ENCODE data around the gene TAAR1.
"Not testable (repeated sequence)": the region's sequence is repeated elsewhere in the genome, so short reads cannot be mapped to it uniquely, and the experiment has no call there.

Gene TAAR1

GRCh38 chr6:132659082-132659481, at the start of gene TAAR1:
Gene TAAR1 (minus strand): TSS chr6:132659182. CDS start chr6:132646003, 13,179 bp downstream.
- H3K9me3 Mint-ChIP-seq (ENCODE audit: low read depth): no peaks in the 10 kb centered on the region
- no peak within 1 kb of the TSS for H3K27ac Mint-ChIP-seq
- no peaks in the 10 kb centered on the region for H3K36me3 Mint-ChIP-seq
- H3K27me3 Mint-ChIP-seq: no peaks in the 10 kb centered on the region
- peaks cover 3% of the 10 kb centered on the region for H3K4me1 Mint-ChIP-seq (ENCODE audit: low read depth)
- no peak within 1 kb of the TSS for H3K4me3 Mint-ChIP-seq

GRCh38 chr6:132708771-132709170, 49.8 kb upstream of the TAAR1 start:
- Mint-ChIP-seq H3K27ac (no peak overlapping the region), H3K36me3 (no peaks in the 10 kb centered on the region), H3K4me3 (no peak overlapping the region), H3K4me1 (ENCODE audit: low read depth) (no peaks in the 10 kb centered on the region), H3K9me3 (ENCODE audit: low read depth) (peaks cover 19% of the 10 kb centered on the region), H3K27me3 (peaks cover 24% of the 10 kb centered on the region)

- Mint-ChIP-seq H3K27ac (no peak overlapping the region), H3K4me3 (no peak overlapping the region), H3K36me3 (no peaks in the 10 kb centered on the region), H3K27me3 (peaks cover 24% of the 10 kb centered on the region), H3K9me3 (ENCODE audit: low read depth) (peaks cover 24% of the 10 kb centered on the region), H3K4me1 (ENCODE audit: low read depth) (no peaks in the 10 kb centered on the region)
Observed at GRCh38 chr6:132708002-132708401, 49.0 kb upstream of the TAAR1 start.

GRCh38 chr6:132706756-132707155, 47.8 kb upstream of the TAAR1 start:
- not testable (repeated sequence) for H3K27ac Mint-ChIP-seq; H3K4me3 Mint-ChIP-seq; H3K36me3 Mint-ChIP-seq; H3K4me1 Mint-ChIP-seq (ENCODE audit: low read depth)
- Mint-ChIP-seq H3K27me3 (peaks cover 28% of the 10 kb centered on the region), H3K9me3 (ENCODE audit: low read depth) (peaks cover 24% of the 10 kb centered on the region)

- Mint-ChIP-seq H3K4me1 (ENCODE audit: low read depth) (no peaks in the 10 kb centered on the region), H3K27ac (no peak overlapping the region), H3K27me3 (peaks cover 28% of the 10 kb centered on the region), H3K36me3 (no peaks in the 10 kb centered on the region), H3K4me3 (no peak overlapping the region), H3K9me3 (ENCODE audit: low read depth) (peaks cover 24% of the 10 kb centered on the region)
Observed at GRCh38 chr6:132703936-132704335, 45.0 kb upstream of the TAAR1 start.

GRCh38 chr6:132698608-132699007, 39.6 kb upstream of the TAAR1 start:
- Mint-ChIP-seq H3K9me3 (ENCODE audit: low read depth) (peaks cover 19% of the 10 kb centered on the region), H3K4me3 (no peak overlapping the region), H3K36me3 (peaks cover 8% of the 10 kb centered on the region), H3K27ac (no peak overlapping the region), H3K4me1 (ENCODE audit: low read depth) (no peaks in the 10 kb centered on the region), H3K27me3 (peaks cover 12% of the 10 kb centered on the region)

GRCh38 chr6:132695773-132696172, 36.8 kb upstream of the TAAR1 start:
- Mint-ChIP-seq H3K27me3 (peaks cover 9% of the 10 kb centered on the region), H3K4me1 (ENCODE audit: low read depth) (no peaks in the 10 kb centered on the region), H3K4me3 (no peak overlapping the region), H3K36me3 (peaks cover 8% of the 10 kb centered on the region), H3K9me3 (ENCODE audit: low read depth) (peaks cover 15% of the 10 kb centered on the region), H3K27ac (no peak overlapping the region)

- no peak overlapping the region for H3K4me3 Mint-ChIP-seq
- H3K27ac Mint-ChIP-seq: no peak overlapping the region
- peaks cover 8% of the 10 kb centered on the region for H3K36me3 Mint-ChIP-seq
- peaks cover 15% of the 10 kb centered on the region for H3K9me3 Mint-ChIP-seq (ENCODE audit: low read depth)
- no peaks in the 10 kb centered on the region for H3K4me1 Mint-ChIP-seq (ENCODE audit: low read depth)
- H3K27me3 Mint-ChIP-seq: peaks cover 16% of the 10 kb centered on the region
Observed at GRCh38 chr6:132693478-132693877, 34.5 kb upstream of the TAAR1 start.

GRCh38 chr6:132690678-132691077, 31.7 kb upstream of the TAAR1 start:
- Mint-ChIP-seq H3K4me1 (ENCODE audit: low read depth) (no peaks in the 10 kb centered on the region), H3K9me3 (ENCODE audit: low read depth) (peaks cover 1% of the 10 kb centered on the region), H3K36me3 (no peaks in the 10 kb centered on the region), H3K4me3 (no peak overlapping the region), H3K27ac (no peak overlapping the region), H3K27me3 (peaks cover 27% of the 10 kb centered on the region)

GRCh38 chr6:132687306-132687705, 28.3 kb upstream of the TAAR1 start:
- Mint-ChIP-seq H3K27me3 (peaks cover 24% of the 10 kb centered on the region), H3K9me3 (ENCODE audit: low read depth) (no peaks in the 10 kb centered on the region), H3K36me3 (no peaks in the 10 kb centered on the region), H3K4me1 (ENCODE audit: low read depth) (no peaks in the 10 kb centered on the region), H3K4me3 (no peak overlapping the region), H3K27ac (no peak overlapping the region)

GRCh38 chr6:132686531-132686930, 27.5 kb upstream of the TAAR1 start:
- Mint-ChIP-seq H3K4me1 (ENCODE audit: low read depth) (no peaks in the 10 kb centered on the region), H3K27ac (no peak overlapping the region), H3K9me3 (ENCODE audit: low read depth) (no peaks in the 10 kb centered on the region), H3K36me3 (no peaks in the 10 kb centered on the region), H3K4me3 (no peak overlapping the region), H3K27me3 (peaks cover 24% of the 10 kb centered on the region)

GRCh38 chr6:132685009-132685408, 26.0 kb upstream of the TAAR1 start:
- Mint-ChIP-seq H3K27ac (no peak overlapping the region), H3K27me3 (peaks cover 18% of the 10 kb centered on the region), H3K36me3 (no peaks in the 10 kb centered on the region), H3K4me3 (no peak overlapping the region), H3K4me1 (ENCODE audit: low read depth) (no peaks in the 10 kb centered on the region), H3K9me3 (ENCODE audit: low read depth) (no peaks in the 10 kb centered on the region)

GRCh38 chr6:132684272-132684671, 25.3 kb upstream of the TAAR1 start:
- Mint-ChIP-seq H3K9me3 (ENCODE audit: low read depth) (no peaks in the 10 kb centered on the region), H3K27ac (no peak overlapping the region), H3K36me3 (no peaks in the 10 kb centered on the region), H3K4me1 (ENCODE audit: low read depth) (no peaks in the 10 kb centered on the region), H3K4me3 (no peak overlapping the region), H3K27me3 (peaks cover 13% of the 10 kb centered on the region)

- H3K9me3 Mint-ChIP-seq (ENCODE audit: low read depth): no peaks in the 10 kb centered on the region
- H3K27me3 Mint-ChIP-seq: peaks cover 11% of the 10 kb centered on the region
- no peaks in the 10 kb centered on the region for H3K4me1 Mint-ChIP-seq (ENCODE audit: low read depth)
- H3K36me3 Mint-ChIP-seq: no peaks in the 10 kb centered on the region
- H3K27ac Mint-ChIP-seq: no peak overlapping the region
- no peak overlapping the region for H3K4me3 Mint-ChIP-seq
Observed at GRCh38 chr6:132683543-132683942, 24.6 kb upstream of the TAAR1 start.

- not testable (repeated sequence) for H3K36me3 Mint-ChIP-seq; H3K4me3 Mint-ChIP-seq; H3K27me3 Mint-ChIP-seq; H3K27ac Mint-ChIP-seq; H3K9me3 Mint-ChIP-seq (ENCODE audit: low read depth); H3K4me1 Mint-ChIP-seq (ENCODE audit: low read depth)
Observed at GRCh38 chr6:132679094-132679493, 20.1 kb upstream of the TAAR1 start.

GRCh38 chr6:132675749-132676148, 16.8 kb upstream of the TAAR1 start:
- Mint-ChIP-seq H3K4me1 (ENCODE audit: low read depth) (no peaks in the 10 kb centered on the region), H3K36me3 (no peaks in the 10 kb centered on the region), H3K4me3 (no peak overlapping the region), H3K27ac (no peak overlapping the region), H3K9me3 (ENCODE audit: low read depth) (no peaks in the 10 kb centered on the region), H3K27me3 (peaks cover 8% of the 10 kb centered on the region)

Measured in activated naive CD8-positive, alpha-beta T cell (primary cell).